GM18519 (cell line): ENCODE data around the gene LRRN4.

Experiments
- ATAC-seq: cut with Tn5 transposase; IDR thresholded peaks from one replicate; pipeline ENCODE4 v1.9.1; 2021; ENCODE audit warnings: mild to moderate bottlenecking, moderate library complexity; ENCODE audit not compliant: unreplicated experiment, low FRiP score

Gene LRRN4

GRCh38 chr20:6053776-6054688 lies at the start of gene LRRN4:
TSS of gene LRRN4 (minus strand) at chr20:6054060. CDS start at chr20:6052799, 1,261 bp downstream.
- no peak for ATAC-seq

GRCh38 chr20:6103301-6103700 lies 49.4 kb upstream of the LRRN4 start:
- no peak for ATAC-seq

GRCh38 chr20:6101346-6101745 lies 47.5 kb upstream of the LRRN4 start:
- no peak for ATAC-seq

GRCh38 chr20:6100246-6100645 lies 46.4 kb upstream of the LRRN4 start:
- no peak for ATAC-seq

- ATAC-seq: no peak
Observed at GRCh38 chr20:6099819-6100218, 46.0 kb upstream of the LRRN4 start.

- no peak for ATAC-seq
Observed at GRCh38 chr20:6095409-6095808, 41.5 kb upstream of the LRRN4 start.

GRCh38 chr20:6094565-6094964 lies 40.7 kb upstream of the LRRN4 start:
- no peak for ATAC-seq

- no peak for ATAC-seq
Observed at GRCh38 chr20:6094063-6094462, 40.2 kb upstream of the LRRN4 start.

- ATAC-seq: no peak
Observed at GRCh38 chr20:6091661-6092060, 37.8 kb upstream of the LRRN4 start.

- ATAC-seq: no peak
Observed at GRCh38 chr20:6086868-6087267, 33.0 kb upstream of the LRRN4 start.

- ATAC-seq: no peak
Observed at GRCh38 chr20:6083926-6084325, 30.1 kb upstream of the LRRN4 start.

GRCh38 chr20:6081236-6081635 lies 27.4 kb upstream of the LRRN4 start:
- ATAC-seq: no peak

- no peak for ATAC-seq
Observed at GRCh38 chr20:6079016-6079415, 25.2 kb upstream of the LRRN4 start.

GRCh38 chr20:6075428-6076219 lies 21.8 kb upstream of the LRRN4 start:
- ATAC-seq: no peak

- ATAC-seq: no peak
Observed at GRCh38 chr20:6074784-6075183, 20.9 kb upstream of the LRRN4 start.

GRCh38 chr20:6074145-6074561 lies 20.3 kb upstream of the LRRN4 start:
- peak; percentile 88 for ATAC-seq

GRCh38 chr20:6070829-6071695 lies 17.2 kb upstream of the LRRN4 start:
- ATAC-seq: no peak

GRCh38 chr20:6069669-6070068 lies 15.8 kb upstream of the LRRN4 start:
- ATAC-seq: no peak

GRCh38 chr20:6067763-6068318 lies 14.0 kb upstream of the LRRN4 start:
- ATAC-seq: no peak

- no peak for ATAC-seq
Observed at GRCh38 chr20:6066582-6066981, 12.7 kb upstream of the LRRN4 start.
